ENCODE results near the gene YEATS4.

DNA sequence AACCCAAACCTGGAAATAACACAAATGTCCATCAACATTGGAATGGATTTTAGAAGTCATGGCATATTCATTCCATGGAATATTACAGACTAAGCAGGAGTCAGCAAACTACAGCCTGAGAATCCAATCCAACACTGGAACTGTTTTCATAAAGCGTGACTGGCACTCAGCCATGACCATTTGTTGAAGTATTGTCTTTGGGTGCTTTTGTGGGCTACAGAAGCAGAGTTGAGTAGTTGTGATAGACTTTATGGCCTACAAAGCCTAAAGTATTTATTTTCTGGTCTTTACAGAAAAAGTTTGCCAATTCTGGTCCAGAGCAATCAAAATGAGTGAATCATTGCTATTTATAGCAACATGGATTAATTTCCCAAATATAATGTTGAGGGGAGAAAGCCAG, 76.1 kb downstream of the YEATS4 start:
- TF ChIP-seq, protein P1, sequence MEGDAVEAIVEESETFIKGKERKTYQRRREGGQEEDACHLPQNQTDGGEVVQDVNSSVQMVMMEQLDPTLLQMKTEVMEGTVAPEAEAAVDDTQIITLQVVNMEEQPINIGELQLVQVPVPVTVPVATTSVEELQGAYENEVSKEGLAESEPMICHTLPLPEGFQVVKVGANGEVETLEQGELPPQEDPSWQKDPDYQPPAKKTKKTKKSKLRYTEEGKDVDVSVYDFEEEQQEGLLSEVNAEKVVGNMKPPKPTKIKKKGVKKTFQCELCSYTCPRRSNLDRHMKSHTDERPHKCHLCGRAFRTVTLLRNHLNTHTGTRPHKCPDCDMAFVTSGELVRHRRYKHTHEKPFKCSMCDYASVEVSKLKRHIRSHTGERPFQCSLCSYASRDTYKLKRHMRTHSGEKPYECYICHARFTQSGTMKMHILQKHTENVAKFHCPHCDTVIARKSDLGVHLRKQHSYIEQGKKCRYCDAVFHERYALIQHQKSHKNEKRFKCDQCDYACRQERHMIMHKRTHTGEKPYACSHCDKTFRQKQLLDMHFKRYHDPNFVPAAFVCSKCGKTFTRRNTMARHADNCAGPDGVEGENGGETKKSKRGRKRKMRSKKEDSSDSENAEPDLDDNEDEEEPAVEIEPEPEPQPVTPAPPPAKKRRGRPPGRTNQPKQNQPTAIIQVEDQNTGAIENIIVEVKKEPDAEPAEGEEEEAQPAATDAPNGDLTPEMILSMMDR (IDR thresholded peaks at IDR 0.05): no peak
- no peak for TF ChIP-seq POLR2AphosphoS5 (IDR thresholded peaks at IDR 0.05; ENCODE audit: low read depth, low read length)
- TF ChIP-seq, protein P2, sequence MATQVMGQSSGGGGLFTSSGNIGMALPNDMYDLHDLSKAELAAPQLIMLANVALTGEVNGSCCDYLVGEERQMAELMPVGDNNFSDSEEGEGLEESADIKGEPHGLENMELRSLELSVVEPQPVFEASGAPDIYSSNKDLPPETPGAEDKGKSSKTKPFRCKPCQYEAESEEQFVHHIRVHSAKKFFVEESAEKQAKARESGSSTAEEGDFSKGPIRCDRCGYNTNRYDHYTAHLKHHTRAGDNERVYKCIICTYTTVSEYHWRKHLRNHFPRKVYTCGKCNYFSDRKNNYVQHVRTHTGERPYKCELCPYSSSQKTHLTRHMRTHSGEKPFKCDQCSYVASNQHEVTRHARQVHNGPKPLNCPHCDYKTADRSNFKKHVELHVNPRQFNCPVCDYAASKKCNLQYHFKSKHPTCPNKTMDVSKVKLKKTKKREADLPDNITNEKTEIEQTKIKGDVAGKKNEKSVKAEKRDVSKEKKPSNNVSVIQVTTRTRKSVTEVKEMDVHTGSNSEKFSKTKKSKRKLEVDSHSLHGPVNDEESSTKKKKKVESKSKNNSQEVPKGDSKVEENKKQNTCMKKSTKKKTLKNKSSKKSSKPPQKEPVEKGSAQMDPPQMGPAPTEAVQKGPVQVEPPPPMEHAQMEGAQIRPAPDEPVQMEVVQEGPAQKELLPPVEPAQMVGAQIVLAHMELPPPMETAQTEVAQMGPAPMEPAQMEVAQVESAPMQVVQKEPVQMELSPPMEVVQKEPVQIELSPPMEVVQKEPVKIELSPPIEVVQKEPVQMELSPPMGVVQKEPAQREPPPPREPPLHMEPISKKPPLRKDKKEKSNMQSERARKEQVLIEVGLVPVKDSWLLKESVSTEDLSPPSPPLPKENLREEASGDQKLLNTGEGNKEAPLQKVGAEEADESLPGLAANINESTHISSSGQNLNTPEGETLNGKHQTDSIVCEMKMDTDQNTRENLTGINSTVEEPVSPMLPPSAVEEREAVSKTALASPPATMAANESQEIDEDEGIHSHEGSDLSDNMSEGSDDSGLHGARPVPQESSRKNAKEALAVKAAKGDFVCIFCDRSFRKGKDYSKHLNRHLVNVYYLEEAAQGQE (IDR thresholded peaks at IDR 0.05; ENCODE audit: insufficient read depth in 1 of 2, low read depth in 2 of 2, low read length in 1 of 2): no peak
- no peak for TF ChIP-seq TCF7L2 (IDR thresholded peaks at IDR 0.05; ENCODE audit: low read depth, low read length)

All from Panc1 (cell line).